GM19023 (cell line): ENCODE results near the gene ZNF415.
"Not testable (repeated sequence)": the region's sequence is repeated elsewhere in the genome, so short reads cannot be mapped to it uniquely, and the experiment has no call there.

ENCODE experiments used
- ATAC-seq: cut with Tn5 transposase; IDR thresholded peaks from one replicate; pipeline ENCODE4 v1.9.1; 2021; ENCODE audit warnings: mild to moderate bottlenecking, moderate library complexity; ENCODE audit not compliant: unreplicated experiment

ZNF415 gene

DNA sequence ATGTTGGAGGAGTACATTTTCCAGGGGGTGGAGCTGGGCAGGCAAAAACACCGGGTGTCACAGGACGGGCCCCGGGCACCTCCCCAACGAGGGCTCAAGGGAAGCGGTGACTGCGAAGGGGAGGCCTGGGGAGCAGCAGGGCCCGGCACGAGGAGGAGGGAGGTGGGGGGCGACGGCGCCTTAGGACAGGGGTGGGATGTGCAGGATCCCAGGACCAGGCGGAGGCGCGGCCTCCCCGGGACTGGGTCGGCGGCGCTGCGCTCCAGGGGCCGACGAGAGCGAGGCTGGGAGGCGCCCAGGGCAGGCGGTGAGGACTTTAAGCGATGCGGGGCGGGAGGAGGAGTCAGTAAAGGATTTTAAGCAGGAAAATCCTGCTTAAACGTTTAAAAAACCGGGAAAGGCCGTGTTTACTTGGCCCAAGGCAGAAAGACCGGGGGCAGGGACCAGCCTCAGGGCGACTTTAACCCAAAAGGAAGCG lies 29.9 kb downstream of the ZNF415 start:
- ATAC-seq, result peak; percentile 33

DNA sequence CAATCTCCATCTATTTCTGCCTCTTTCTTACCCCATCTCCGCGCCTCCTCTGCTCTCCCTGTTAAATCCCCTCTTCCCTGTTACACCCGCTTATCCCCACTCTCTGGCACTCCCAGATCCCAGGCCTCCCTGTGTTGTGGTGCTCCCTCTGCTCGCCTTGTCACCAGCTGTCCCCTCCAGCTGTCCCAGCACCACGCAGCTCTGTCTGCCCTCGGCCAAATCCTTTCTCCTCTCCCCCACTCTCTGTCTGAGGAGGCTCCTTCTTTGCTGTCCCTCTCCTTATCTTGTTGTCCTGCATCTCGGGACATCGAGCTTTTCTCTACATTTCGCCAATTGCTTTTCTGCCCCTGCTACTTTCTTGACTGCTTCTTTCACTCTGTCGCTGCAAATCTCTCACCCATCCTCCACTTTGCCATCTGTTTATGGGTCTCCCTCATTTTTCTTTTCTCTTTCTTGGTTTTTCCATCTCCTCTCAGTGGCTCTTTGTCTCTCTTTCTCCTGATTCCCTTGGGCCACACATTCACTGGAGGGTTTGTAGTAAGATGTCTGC lies 30.4 kb downstream of the ZNF415 start:
- no peak for ATAC-seq

DNA sequence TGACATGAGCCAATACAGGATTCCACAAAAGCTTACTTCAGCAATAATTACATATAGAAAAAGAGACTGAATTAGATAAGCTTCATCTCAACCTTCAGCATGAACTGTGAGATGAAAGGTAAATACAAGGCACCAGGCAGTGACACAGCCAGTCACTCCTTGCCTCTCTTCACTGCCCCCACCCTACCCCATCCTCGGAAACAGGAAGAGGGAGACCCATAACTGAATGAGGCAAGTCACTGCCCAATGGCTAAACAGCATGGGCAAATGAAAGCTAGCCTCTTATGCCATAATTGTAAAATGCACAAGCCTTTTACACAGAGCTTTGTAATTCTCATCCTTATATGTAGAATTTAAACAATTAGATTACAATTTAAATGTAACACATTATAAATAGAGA lies 31.2 kb downstream of the ZNF415 start:
- no peak for ATAC-seq

DNA sequence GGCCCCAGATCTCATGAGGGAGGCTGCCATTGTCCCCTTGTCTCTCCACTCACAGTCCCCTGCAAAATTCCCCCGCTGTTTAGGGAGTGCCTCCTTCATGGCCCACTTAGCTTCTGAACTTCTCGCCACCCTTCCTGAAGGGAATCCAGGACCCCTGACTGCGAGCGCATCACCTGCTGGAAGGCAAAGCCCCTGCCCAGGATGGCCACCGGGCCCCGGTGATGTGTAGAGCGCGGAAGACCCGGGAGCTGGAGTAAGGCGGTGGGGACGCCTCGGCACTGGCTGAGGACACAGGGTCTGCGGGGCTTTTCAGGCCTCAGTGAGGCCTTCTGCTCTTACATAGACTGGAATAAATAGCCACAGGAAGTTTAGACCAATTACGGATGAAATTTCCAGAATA lies 34.1 kb downstream of the ZNF415 start:
- not testable (repeated sequence) for ATAC-seq

DNA sequence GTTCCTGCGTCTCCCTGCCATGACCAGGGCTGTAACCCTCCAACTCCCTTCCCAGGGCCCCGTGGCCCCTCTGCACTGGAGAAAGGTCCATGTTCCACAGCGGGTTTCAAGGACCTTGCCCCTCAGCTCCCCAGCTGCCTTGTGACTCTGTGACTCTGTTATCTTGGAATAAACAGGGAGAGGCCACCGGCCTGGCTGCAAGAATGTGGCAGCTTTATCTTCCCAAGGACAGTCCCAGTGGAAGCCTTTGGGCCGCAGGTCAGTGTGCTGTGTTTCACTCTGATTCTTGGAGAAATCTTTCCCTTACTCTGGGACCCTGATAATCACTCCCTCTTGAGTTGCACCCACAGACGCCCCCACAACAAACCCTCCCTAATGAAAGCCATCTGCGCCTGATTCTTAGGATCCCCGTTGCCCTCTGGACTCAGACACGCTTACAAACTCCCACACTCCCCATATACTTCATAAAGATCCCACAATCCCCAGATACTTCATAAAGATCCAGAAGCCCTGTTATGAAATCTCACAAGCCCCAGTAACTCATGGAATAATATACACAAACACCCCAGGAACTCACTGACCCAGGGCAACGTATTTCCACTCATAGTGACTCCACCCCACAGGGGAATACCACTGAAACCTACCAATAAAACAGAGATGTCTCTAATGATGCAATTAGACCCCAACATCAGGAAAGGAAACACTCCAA lies 35.6 kb downstream of the ZNF415 start:
- ATAC-seq, result not testable (repeated sequence)

DNA sequence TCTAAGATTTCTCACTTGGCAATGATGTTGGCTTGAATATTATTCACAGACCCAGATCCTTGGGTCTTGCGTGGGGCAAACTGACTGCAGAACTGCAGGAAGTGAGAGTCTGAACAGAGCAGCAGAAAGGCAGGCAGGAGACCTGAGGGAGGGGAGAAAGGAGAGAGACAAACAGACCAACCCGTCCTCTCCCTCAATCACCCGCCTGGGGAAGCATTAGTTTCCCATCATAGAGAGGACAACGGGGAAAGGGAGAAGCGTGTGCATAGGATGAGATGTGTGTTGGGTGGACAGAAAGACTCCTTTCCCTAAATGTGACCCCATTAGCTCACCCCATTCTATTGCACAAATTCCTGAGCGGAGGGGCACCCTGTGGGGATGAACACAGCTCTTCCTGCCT lies 36.1 kb downstream of the ZNF415 start:
- ATAC-seq, result not testable (repeated sequence)

DNA sequence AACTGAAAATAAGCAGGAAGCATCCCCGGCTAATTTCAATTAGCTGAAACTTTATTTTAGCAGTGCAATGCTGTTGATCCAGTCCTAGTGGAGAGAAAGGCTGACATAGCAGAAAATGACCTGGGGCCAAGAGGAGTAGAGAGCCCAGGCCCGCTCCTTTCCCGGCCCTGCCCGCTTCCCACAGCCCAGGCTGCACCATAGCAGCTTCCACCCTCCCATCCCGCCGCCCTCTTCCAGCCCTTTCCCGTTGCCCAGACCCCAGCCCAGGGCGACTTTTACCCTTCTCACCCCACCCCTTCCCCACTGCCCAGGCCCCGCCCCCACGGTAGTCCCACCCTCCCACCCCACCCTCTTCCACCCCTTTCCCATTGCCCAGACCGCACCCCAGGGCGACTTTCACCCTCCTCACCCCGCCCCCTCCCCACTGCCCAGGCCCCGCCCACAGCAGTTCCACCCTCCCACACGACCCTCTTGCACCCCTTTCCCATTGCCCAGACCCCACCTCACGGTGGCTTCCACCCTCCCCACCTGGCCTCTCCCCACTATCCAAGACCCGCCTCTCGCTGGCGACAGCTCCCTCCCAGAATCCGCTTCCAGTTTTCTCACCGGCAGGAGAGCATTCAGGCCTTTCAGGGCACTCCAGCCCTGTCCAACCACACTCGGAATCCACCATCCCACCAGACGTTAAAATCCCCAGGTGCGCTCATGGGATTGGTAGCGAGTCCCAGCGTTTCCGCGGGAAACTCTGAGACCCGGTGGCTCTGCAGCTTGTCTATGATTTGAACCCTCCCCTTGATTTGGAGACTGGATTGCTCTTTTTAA lies 37.7 kb downstream of the ZNF415 start:
- no peak for ATAC-seq

DNA sequence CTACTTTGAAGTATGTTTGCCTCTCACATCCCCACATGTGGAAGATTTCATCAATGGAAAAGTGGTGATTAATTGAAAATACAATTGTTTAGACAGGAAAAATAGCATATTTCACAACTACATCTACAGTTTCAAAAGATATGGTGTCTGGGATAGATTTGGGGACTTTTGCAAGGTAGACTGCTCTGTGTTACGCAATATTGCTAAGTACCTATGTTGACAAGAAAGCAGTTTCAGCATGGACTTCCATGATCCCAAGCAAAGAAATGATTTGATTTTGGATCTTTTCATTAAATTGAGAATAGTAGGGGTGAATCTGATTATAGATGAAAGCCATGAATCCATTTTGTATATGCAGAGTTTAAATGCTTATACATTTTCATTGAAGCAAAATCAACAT lies 40.0 kb downstream of the ZNF415 start:
- no peak for ATAC-seq

DNA sequence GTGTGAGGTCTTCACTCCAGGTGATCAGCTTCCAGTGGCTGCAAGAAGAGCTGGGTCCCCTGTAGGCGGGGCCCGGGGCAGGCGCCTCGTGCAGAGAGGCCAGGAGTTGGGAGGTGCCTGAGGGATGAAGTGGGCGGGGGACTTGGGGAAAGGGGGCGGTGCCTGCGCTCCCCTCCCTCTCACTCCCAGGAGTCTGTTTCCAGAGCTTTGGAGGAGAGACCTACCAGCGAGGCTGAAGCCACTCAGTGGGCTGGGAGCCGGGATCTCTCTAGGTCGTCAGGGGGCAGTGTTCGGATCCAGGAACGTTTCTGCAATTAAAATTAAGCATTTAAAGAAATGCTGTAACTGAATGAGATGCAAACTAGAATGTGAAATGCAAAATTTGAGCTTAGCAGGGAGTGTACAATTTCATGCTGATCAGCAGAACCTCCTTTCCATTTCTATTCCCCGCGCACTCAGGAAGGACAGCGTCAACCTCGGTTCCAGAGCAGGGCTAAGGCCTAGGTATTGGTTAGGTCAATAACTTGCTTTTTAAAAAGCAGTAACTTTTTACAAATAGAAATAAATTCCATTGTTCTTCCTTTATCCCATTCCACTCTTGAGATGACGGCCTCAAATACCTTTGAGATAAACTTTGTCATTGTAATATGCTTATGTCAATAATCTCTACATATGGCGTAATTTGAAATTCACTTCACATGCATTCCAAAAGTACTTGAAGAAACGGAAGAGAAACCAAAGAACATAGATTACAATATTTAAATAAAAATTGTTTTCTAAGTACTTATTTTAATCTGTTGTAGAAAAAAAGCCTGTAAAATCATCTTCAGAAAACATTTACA lies 41.1 kb downstream of the ZNF415 start:
- ATAC-seq, result no peak

DNA sequence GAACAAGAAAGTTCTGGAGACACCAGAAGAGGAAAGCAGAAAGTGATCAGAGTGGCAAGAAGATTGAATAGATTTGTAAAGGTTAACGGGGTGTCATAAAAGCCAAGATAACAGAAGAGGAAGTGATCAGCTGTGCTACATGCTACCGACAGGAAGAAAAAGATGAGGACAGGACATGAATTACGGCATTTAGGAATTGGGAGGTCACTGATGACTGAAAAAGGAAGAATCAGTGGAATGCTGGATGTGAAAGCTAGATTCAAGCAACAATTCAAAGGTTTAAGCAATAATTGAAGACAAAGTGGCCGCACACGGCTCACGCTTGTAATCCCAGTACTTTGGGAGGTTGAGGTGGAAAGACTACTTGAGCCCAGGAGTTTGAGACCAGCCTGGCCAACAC lies 44.6 kb downstream of the ZNF415 start:
- no peak for ATAC-seq

DNA sequence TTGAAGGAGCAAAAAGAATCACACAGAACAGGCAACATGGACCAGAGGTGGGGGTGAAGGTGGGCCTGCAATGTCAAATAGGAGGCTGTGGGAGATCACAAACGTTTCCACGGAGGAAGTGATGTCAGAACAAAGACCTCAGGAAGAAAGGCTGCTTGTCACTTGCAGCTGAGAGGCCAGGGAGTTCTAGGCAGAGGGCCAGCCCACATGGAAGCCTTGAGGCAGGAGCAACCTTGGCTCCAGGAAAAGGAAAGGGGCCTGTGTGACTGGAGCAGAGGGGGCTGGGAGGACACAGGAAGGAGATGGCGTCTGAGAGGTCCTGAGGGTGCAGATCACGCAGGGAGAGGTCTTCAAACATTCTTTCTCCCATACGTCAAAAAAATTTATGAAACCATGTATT lies 45.8 kb downstream of the ZNF415 start:
- ATAC-seq, result no peak

DNA sequence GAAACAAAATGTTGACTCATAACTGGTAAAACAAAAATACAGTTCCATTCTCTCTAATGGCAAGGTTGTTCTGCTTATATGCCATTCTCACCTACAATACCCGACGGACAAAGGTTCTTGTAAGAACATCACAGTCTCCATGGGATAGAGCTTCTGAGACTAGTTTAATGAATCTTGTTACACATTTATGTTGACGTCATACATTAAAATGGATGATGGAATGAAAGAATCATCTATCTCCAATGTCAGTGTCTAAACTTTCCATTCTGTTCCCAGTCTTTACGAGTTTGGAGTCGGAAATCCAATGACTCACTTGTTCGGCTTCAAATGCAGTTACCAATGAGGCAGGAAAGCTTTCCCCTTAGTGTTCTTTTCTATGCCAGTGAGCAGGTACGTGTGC lies 47.2 kb downstream of the ZNF415 start:
- ATAC-seq, result no peak

DNA sequence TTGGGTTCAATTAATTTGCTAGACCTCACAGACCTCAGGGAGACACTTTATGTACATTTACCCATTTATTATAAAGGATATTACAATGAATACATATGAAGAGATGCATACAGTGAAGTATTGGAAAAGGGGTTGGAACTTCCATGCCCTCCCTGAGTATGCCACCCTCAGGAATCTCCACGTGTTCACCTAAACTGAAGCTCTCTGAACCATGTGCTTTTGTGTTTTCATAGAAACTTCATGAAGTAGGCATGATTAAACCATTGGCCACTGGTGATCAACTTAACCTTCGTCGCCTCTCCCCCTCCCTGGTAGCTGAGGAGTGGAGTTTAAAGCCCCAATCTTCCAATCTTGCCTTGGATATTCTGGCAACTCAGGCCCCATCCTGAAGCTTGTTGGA lies 49.8 kb downstream of the ZNF415 start:
- no peak for ATAC-seq

DNA sequence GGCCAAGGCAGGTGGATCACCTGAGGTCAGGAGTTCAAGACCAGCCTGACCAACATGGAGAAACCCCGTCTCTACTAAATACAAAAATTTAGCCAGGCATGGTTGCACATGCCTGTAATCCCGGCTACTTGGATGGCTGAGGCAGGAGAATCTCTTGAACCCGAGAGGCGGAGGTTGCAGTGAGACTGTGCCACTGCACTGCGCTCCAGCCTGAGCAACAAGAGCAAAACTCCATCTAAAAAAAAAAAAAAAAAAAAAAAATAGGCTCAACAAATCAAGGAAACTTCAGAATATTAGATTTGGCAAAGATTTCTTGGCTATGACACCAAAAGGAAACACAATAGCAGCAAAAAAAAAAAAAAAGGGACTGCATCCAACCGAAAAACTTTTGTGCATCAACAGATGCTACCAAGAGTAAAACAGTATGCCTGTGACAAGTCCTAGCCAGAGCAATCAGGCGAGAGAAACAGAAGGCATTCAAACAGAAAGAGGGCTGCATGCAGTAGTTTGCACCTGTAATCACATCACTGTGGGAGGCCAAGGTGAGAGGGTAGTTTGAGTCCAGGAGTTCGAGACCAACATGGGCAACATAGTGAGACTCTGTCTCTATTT lies 53.3 kb downstream of the ZNF415 start:
- ATAC-seq, result no peak

DNA sequence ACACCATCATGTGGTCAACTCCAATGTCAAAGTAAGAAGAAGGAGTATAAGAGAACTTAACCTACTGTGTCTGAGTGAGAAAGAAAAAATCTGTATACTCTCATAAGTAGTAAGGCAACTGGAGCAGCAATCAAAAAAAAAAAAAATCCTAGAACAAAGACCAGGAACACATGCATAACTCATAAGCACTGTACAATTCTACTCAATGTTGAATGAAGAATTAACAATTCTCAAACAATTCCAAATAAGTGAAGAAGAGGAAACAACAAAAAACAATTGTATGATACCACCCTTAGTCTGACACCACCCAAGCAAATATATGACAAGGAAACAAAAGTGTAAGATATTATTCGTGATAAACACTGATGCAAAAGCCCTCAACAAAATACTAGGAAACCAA lies 54.0 kb downstream of the ZNF415 start:
- ATAC-seq, result no peak

DNA sequence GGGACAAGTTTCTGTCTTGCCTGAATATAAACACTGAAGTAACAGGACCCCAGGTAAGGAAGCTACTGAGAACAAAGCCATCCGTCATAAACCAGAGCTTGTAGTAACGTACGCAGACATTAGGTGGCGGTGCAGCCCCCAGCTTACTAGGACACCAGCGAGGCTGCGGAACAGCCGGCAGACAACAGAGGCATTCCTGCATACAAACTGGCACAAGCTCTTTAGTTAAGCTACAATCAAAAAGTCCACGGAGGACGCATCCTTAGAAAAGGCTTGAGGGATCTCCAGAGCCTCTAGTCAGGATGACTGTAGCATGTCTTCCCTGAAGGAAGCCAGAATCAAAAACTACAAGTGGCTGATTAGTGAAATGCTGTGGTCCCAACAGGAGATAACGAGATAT lies 55.7 kb downstream of the ZNF415 start:
- no peak for ATAC-seq

DNA sequence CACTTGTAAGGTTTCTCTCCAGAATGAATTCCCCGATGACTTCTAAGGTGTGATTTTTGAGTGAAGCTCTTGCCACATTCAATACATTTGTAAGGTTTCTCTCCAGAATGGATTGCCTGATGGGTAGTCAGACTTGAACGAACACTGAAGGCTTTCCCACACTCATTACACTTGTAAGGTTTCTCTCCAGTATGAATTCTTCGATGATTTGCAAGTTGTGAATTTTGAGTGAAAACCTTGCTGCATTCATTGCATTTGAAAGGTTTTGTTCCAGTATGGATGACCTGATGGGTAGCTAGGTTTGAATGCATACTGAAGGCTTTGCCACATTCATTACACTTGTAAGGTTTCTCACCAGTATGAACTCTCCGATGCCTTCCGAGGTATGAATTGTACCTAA lies 63.9 kb downstream of the ZNF415 start:
- no peak for ATAC-seq

DNA sequence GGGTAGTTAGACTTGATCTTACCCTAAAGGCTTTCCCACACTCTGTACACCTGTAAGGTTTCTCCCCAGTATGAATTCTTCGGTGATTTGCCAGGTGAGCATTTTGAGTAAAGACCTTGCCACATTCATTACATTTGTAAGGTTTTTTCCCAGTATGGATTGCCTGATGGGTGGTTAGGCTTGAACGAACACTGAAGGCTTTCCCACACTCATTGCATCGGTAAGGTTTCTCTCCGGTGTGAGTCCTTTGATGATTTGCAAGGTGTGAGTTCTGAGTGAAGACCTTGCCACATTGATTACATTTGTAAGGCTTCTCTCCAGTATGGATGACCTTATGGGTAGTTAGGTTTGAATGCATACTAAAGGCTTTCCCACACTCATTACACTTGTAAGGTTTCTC lies 64.5 kb downstream of the ZNF415 start:
- no peak for ATAC-seq

DNA sequence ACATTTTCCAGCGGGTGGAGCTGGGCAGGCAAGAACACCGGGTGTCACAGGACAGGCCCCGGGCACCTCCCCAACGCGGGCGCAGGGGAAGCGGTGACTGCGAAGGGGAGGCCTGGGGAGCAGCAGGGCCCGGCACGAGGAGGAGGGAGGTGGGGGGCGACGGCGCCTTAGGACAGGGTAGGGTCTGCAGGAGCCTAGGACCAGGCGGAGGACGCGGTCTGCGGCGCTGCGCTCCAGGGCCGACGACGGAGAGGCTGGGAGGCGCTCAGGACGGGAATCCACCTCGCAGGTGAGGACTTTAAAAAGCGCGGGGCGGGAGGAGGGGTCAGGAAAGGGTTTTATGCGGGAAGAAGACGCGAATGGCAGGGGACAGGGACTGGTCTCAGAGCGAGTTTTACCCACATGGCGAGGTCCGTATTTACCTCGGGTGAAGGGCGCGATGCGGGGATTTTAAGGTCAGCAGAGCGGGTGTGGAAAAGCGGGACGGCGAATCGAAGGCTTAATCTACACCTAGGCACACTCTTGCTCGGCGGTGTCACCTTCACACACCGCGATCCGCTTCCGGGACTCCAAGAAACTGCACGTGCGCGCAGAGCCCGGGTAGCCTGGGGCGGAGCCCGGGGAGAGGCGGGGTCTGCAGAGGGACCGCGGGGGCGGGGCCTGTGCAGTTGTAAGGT lies 74.7 kb downstream of the ZNF415 start:
- no peak for ATAC-seq
